ENCODE measurements around the gene WWOX. TPM values are rescaled to one million over a fixed set of nuclear protein-coding genes. Genes with fewer than 3 reads are reported as not detected.

Gene WWOX
- total and polyA plus RNA-seq, 2 of the 8 experiments (the other 6 are each of a cell fraction or from before 2014, with no cell fraction given): 5.4 to 16.7 TPM

- Histone ChIP-seq H3K9me3 (ENCODE audit: insufficient read depth in 2 of 2, low read depth in 1 of 2, low read length in 1 of 2) (no peaks in the 10 kb centered on the region), H3K4ac (replicated peaks; ENCODE audit: insufficient read length, low read depth, low read length) (no peak overlapping the region), H3K23me2 (ENCODE audit: low read depth, low read length) (no peaks in the 10 kb centered on the region; the same call in 1 of the 2 replicates), H3K4me2 (ENCODE audit: insufficient read depth in 1 of 2, low read depth in 2 of 2, low read length in 2 of 2) (no peak overlapping the region), H2AFZ (ENCODE audit: low read length) (no peak overlapping the region), H2BK12ac (ENCODE audit: low read depth, low read length) (no peak overlapping the region), H4K91ac (replicated peaks; ENCODE audit: insufficient read length, low read length) (no peak overlapping the region), H3K9ac (replicated peaks in 1 of 4; ENCODE audit: extremely low read depth in 1 of 4, low read depth in 3 of 4, low read length in 3 of 4) (no peak overlapping the region), H3K23ac (ENCODE audit: insufficient read length) (no peak overlapping the region), H3K14ac (ENCODE audit: insufficient read length) (no peak overlapping the region), H2BK120ac (replicated peaks; ENCODE audit: low read depth, low read length) (no peak overlapping the region), H2BK5ac (ENCODE audit: low read depth, low read length) (no peak overlapping the region), H3K79me1 (ENCODE audit: low read depth, low read length) (no peaks in the 10 kb centered on the region), H3K27ac (ENCODE audit: low read depth, low read length) (no peak overlapping the region), H2AK5ac (ENCODE audit: low read depth, low read length) (no peak overlapping the region), H2BK15ac (ENCODE audit: low read length) (no peak overlapping the region), H4K5ac (ENCODE audit: insufficient read length, low read depth, low read length) (no peak overlapping the region), H3K56ac (replicated peaks; ENCODE audit: insufficient read length, low read depth, low read length) (no peak overlapping the region), H3K18ac (ENCODE audit: extremely low read depth, low read length) (no peak overlapping the region), H3K36me3 (ENCODE audit: control insufficient read depth in 2 of 4, insufficient read depth in 4 of 4, low read length in 3 of 4) (no peaks in the 10 kb centered on the region), H3K4me1 (replicated peaks in 1 of 4; ENCODE audit: control insufficient read depth in 3 of 4, insufficient read depth in 4 of 4, low read length in 3 of 4) (peaks cover 0 to 8% (median 0%) of the 10 kb centered on the region in 4 experiments; a peak in 1 of 7 replicates), H4K20me1 (replicated peaks in 1 of 2; ENCODE audit: control insufficient read depth in 1 of 2, insufficient read depth in 2 of 2, low read length in 2 of 2) (no peaks in the 10 kb centered on the region), H3K27me3 (replicated peaks in 1 of 4; ENCODE audit: control insufficient read depth in 3 of 4, extremely low read depth in 1 of 4, insufficient read depth in 3 of 4, low read length in 3 of 4) (no peaks in the 10 kb centered on the region), H2BK20ac (ENCODE audit: low read length) (no peak overlapping the region), H4K8ac (ENCODE audit: extremely low read depth, insufficient read depth, low read length) (no peak overlapping the region), H3K79me2 (ENCODE audit: control insufficient read depth in 1 of 2, insufficient read depth in 2 of 2, low read length in 2 of 2) (no peaks in the 10 kb centered on the region), H3K4me3 (ENCODE audit: extremely low read depth in 1 of 4, insufficient read depth in 2 of 4, low read depth in 3 of 4, low read length in 4 of 4) (no peak overlapping the region)
- DNase-seq (ENCODE audit: low read depth in 1 of 2, low spot score in 2 of 2) (no peak), FAIRE-seq (no peak)
- CTCF ChIA-PET (ENCODE audit: partially characterized antibody): interaction anchor here (1.2 kb wide), 1 partner anchor 12 kb away, joined by 4 read pairs; no protein-coding TSS in a partner anchor
- POLR2A ChIA-PET (ENCODE audit: partially characterized antibody): no interaction called here
- WGBS, 2 experiments (ENCODE audit: extremely low coverage in 1 of 2, insufficient coverage in 1 of 2, insufficient read length in 1 of 2, insufficient replicate concordance in 2 of 2, low coverage in 1 of 2, low lambda C conversion rate in 2 of 2, missing lambda C conversion rate in 1 of 2): 86% methylated on average over 2 of the region's 2 CpGs; no CpG with 5 or more reads in 1 of the 2 experiments
- no peak for TF ChIP-seq CHD2 (IDR thresholded peaks at IDR 0.05; ENCODE audit: low read length)
- no peak for TF ChIP-seq ASH2L (IDR thresholded peaks at IDR 0.05; ENCODE audit: low read length)
- TF ChIP-seq RBBP5 (IDR thresholded peaks at IDR 0.05; ENCODE audit: borderline replicate concordance, low read depth, low read length): no peak
- no peak for TF ChIP-seq CTCF (IDR thresholded peaks at IDR 0.05; ENCODE audit: control extremely low read depth in 1 of 3, insufficient read depth in 1 of 3, low read depth in 1 of 3, low read length in 3 of 3)
- no peak for TF ChIP-seq SIX5 (IDR thresholded peaks at IDR 0.05; ENCODE audit: low read depth, low read length)
- TF ChIP-seq EGR1 (IDR thresholded peaks at IDR 0.05; ENCODE audit: borderline replicate concordance, low read depth, low read length): no peak
- no peak for TF ChIP-seq ZNF274 (IDR thresholded peaks at IDR 0.05; ENCODE audit: borderline replicate concordance, extremely low read depth, low read length)
- TF ChIP-seq TEAD4 (IDR thresholded peaks at IDR 0.05; ENCODE audit: low read depth, low read length): no peak
These were observed 283.7 kb downstream of the WWOX start for GRCh38 chr16:78383118-78383517.

All from H1 (cell line).